DND-41 (cell line): ENCODE data around the gene ANP32D.
"Not testable (repeated sequence)": the region's sequence is repeated elsewhere in the genome, so short reads cannot be mapped to it uniquely, and the experiment has no call there.

Experiments
- ATAC-seq: fragments of 200-7000 bp; cut with Tn5 transposase; 3 replicates; pipeline ENCODE4 v1.9.1; 2021; ENCODE audit warnings: low read depth; ENCODE audit not compliant: insufficient read depth
- DNase-seq: peaks from one replicate; pipeline ENCODE4 v3.0.0-alpha.2; 2020
- H2AFZ ChIP-seq: 2 replicates; pipeline ENCODE4 v1.6.0; 2012; ENCODE audit warnings: low read depth, low read length
- H3K27ac ChIP-seq: 2 replicates; pipeline ENCODE4 v1.5.1; 2012; ENCODE audit warnings: low read length, inconsistent platforms
- H3K27me3 ChIP-seq: fragments of 200-600 bp; sonication (generic); 2 replicates; pipeline ENCODE4 v1.6.0; 2012; ENCODE audit warnings: low read length, mild to moderate bottlenecking, inconsistent platforms; ENCODE audit not compliant: insufficient read depth, poor library complexity
- H3K36me3 ChIP-seq: 2 replicates; pipeline ENCODE4 v1.5.1; 2012; ENCODE audit warnings: low read length, inconsistent platforms; ENCODE audit not compliant: insufficient read depth
- H3K4me1 ChIP-seq: 2 replicates; pipeline ENCODE4 v1.5.1; 2012; ENCODE audit warnings: mild to moderate bottlenecking, low read length; ENCODE audit not compliant: insufficient read depth
- H3K4me2 ChIP-seq: 2 replicates; pipeline ENCODE4 v1.6.0; 2012; ENCODE audit warnings: mild to moderate bottlenecking, moderate library complexity, low read length, inconsistent platforms; ENCODE audit not compliant: insufficient read depth
- H3K4me3 ChIP-seq, 2 experiments: fragments of 200-600 bp in 1 of 2; shearing (Covaris generic) in 1 of 2; 2 replicates each; pipeline ENCODE4 v1.5.1; 2012 to 2016; ENCODE audit warnings: inconsistent platforms in 2 of 2, low read length in 2 of 2, mild to moderate bottlenecking in 2 of 2, low read depth in 1 of 2, moderate library complexity in 1 of 2
- H3K79me2 ChIP-seq: 2 replicates; pipeline ENCODE4 v1.6.0; 2012; ENCODE audit warnings: low read length, inconsistent platforms; ENCODE audit not compliant: insufficient read depth
- H3K9ac ChIP-seq: 2 replicates; pipeline ENCODE4 v1.6.0; 2012; ENCODE audit warnings: low read depth, mild to moderate bottlenecking, inconsistent platforms, low read length, moderate library complexity
- H3K9me3 ChIP-seq: 2 replicates; pipeline ENCODE4 v1.5.1; 2012; ENCODE audit warnings: low read length, moderate library complexity, mild to moderate bottlenecking, inconsistent platforms; ENCODE audit not compliant: insufficient read depth, severe bottlenecking
- H4K20me1 ChIP-seq: 2 replicates; pipeline ENCODE4 v1.6.0; 2012; ENCODE audit warnings: low read length; ENCODE audit not compliant: insufficient read depth
- EZH2 ChIP-seq: IDR thresholded peaks from 3 replicates; pipeline ENCODE4 v1.6.1; 2012; ENCODE audit warnings: borderline replicate concordance, low read depth, mild to moderate bottlenecking, moderate library complexity, low read length, inconsistent platforms; ENCODE audit not compliant: severe bottlenecking
- TF ChIP-seq, protein P1 (sequence below): IDR thresholded peaks from 2 replicates; pipeline ENCODE4 v1.5.1; 2012; ENCODE audit warnings: borderline replicate concordance, low read length, moderate library complexity, mild to moderate bottlenecking; ENCODE audit not compliant: poor library complexity, severe bottlenecking; ENCODE audit errors: extremely low read depth

Gene ANP32D

GRCh38 chr12:48473061-48473460 is 702 bp downstream of the ANP32D start:
- H3K9ac ChIP-seq: no peak overlapping the region
- H3K4me3 ChIP-seq: no peak overlapping the region
- no peaks in the 10 kb centered on the region for H3K36me3 ChIP-seq
- no peak overlapping the region for H2AFZ ChIP-seq
- TF ChIP-seq, protein P1, sequence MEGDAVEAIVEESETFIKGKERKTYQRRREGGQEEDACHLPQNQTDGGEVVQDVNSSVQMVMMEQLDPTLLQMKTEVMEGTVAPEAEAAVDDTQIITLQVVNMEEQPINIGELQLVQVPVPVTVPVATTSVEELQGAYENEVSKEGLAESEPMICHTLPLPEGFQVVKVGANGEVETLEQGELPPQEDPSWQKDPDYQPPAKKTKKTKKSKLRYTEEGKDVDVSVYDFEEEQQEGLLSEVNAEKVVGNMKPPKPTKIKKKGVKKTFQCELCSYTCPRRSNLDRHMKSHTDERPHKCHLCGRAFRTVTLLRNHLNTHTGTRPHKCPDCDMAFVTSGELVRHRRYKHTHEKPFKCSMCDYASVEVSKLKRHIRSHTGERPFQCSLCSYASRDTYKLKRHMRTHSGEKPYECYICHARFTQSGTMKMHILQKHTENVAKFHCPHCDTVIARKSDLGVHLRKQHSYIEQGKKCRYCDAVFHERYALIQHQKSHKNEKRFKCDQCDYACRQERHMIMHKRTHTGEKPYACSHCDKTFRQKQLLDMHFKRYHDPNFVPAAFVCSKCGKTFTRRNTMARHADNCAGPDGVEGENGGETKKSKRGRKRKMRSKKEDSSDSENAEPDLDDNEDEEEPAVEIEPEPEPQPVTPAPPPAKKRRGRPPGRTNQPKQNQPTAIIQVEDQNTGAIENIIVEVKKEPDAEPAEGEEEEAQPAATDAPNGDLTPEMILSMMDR: no peak
- DNase-seq (no peak), ATAC-seq (no peak)
- H3K4me2 ChIP-seq: no peak overlapping the region
- peaks cover 8% of the 10 kb centered on the region for H3K9me3 ChIP-seq
- H3K27me3 ChIP-seq: no peaks in the 10 kb centered on the region
- H3K79me2 ChIP-seq: no peaks in the 10 kb centered on the region
- H3K4me1 ChIP-seq: no peaks in the 10 kb centered on the region
- no peak overlapping the region for H3K27ac ChIP-seq
- no peaks in the 10 kb centered on the region for H4K20me1 ChIP-seq

DNA sequence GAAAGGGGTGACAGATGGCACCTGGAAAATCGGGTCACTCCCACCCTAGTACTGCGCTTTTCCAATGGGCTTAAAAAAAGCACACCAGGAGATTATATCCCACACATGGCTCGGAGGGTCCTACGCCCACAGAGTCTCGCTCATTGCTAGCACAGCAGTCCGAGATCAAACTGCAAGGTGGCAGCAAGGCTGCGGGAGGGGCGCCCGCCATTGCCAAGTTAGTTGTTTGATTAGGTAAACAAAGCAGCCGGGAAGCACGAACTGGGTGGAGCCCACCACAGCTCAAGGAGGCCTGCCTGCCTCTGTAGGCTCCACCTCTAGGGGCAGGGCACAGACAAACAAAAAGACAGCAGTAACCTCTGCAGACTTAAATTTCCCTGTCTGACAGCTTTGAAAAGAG is 2.1 kb downstream of the ANP32D start:
- DNase-seq, H3K27ac ChIP-seq, H3K27me3 ChIP-seq, ATAC-seq, H3K4me2 ChIP-seq, H4K20me1 ChIP-seq, H3K36me3 ChIP-seq, H3K9ac ChIP-seq, H3K4me3 ChIP-seq, H3K9me3 ChIP-seq, H2AFZ ChIP-seq, H3K4me1 ChIP-seq, H3K79me2 ChIP-seq: not testable (repeated sequence)

DNA sequence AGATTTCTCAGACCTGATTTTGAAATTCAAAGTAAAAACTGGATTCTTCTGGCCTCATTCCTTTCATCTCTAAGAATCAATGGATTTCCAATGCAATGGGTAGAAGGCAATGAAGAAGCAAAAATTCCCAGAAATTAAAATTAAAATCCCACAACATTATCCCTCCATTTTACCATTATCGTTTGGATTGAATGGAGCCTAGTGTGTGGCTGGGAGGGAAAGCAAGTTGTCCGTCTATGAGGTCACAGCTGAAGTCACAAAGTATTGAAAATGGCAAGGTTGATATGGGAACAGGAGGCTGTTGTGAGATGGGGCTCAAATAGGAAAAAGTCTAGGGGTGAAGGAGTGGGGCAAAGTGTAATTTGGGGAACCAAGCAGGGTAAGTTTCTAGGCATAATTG is 9.8 kb downstream of the ANP32D start, which contains the start of gene C12orf54:
Gene C12orf54 (plus strand): TSS at position 301 of the 400 bp plus-strand sequence. CDS start 799 bp downstream, outside the sequence.
- no peak within 1 kb of the TSS for H3K4me2 ChIP-seq
- no peak for ATAC-seq
- H3K9ac ChIP-seq: no peak within 1 kb of the TSS
- H3K4me3 ChIP-seq: no peak within 1 kb of the TSS
- H3K4me1 ChIP-seq: no peaks in the 10 kb centered on the region
- no peaks in the 10 kb centered on the region for H3K27me3 ChIP-seq
- DNase-seq: no peak
- no peaks in the 10 kb centered on the region for H3K9me3 ChIP-seq
- no peak for TF ChIP-seq EZH2
- TF ChIP-seq, protein P1: no peak
- H3K27ac ChIP-seq: no peak within 1 kb of the TSS
- no peak within 1 kb of the TSS for H2AFZ ChIP-seq
- H4K20me1 ChIP-seq: no peaks in the 10 kb centered on the region
- H3K36me3 ChIP-seq: no peaks in the 10 kb centered on the region
- no peaks in the 10 kb centered on the region for H3K79me2 ChIP-seq

- Histone ChIP-seq H4K20me1 (no peaks in the 10 kb centered on the region), H3K9me3 (no peaks in the 10 kb centered on the region), H3K4me2 (no peak overlapping the region), H3K79me2 (no peaks in the 10 kb centered on the region), H3K27ac (no peak overlapping the region), H3K36me3 (no peaks in the 10 kb centered on the region), H3K9ac (no peak overlapping the region), H3K27me3 (no peaks in the 10 kb centered on the region), H2AFZ (no peak overlapping the region), H3K4me1 (no peaks in the 10 kb centered on the region), H3K4me3 (no peak overlapping the region)
- no peak for DNase-seq
- TF ChIP-seq, protein P1: no peak
- TF ChIP-seq EZH2: no peak
- no peak for ATAC-seq
Measured at GRCh38 chr12:48482930-48483329, 10.6 kb downstream of the ANP32D start.
